Measurements from ENCODE around the gene PTGES2. TPM values are rescaled to one million over a fixed set of nuclear protein-coding genes. Genes with fewer than 3 reads are reported as not detected.
"Not testable (repeated sequence)": the region's sequence is repeated elsewhere in the genome, so short reads cannot be mapped to it uniquely, and the experiment has no call there.

Gene PTGES2
- total and polyA plus RNA-seq, 2 experiments from 2014 or later: 59.7 to 124 TPM

DNA sequence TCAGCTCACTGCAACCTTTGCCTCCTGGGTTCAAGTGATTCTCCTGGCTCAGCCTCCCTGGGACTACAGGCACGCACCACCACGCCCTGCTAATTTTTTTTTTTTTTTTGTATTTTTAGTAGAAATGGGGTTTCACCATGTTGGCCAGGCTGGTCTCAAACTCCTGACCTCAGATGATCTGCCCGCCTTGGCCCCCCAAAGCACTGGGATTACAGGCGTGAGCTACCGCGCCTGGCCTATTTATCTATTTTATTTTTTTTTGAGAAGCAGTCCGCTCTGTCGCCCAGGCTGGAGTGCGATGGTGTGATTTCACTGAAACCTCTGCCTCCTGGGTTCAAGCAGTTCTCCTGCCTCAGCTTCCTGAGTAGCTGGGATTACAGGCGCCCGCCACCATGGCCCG is 56.1 kb downstream of the PTGES2 start:
- H3K27me3 ChIP-seq (ENCODE audit: insufficient read depth); H3K36me3 ChIP-seq (ENCODE audit: insufficient read depth); ATAC-seq; DNase-seq (ENCODE audit: low spot score); H3F3A ChIP-seq (replicated peaks; ENCODE audit: low read depth); H3K9me2 ChIP-seq (ENCODE audit: insufficient read depth); H3K36me3 Mint-ChIP-seq (ENCODE audit: low read depth); H3K4me3 Mint-ChIP-seq; H3K4me3 ChIP-seq; H4K20me1 ChIP-seq (replicated peaks; ENCODE audit: insufficient read depth); H2AFZ ChIP-seq; H3K27me3 Mint-ChIP-seq (ENCODE audit: insufficient read depth, low read depth, poor library complexity); H3K9me3 Mint-ChIP-seq: not testable (repeated sequence)
- H3K4me1 Mint-ChIP-seq: peaks cover 33% of the 10 kb centered on the region
- peak overlapping the region; percentile 85; the same call in 1 of the 2 replicates for H3K27ac Mint-ChIP-seq
- Histone ChIP-seq H3K4me1 (ENCODE audit: insufficient read depth) (peaks cover 25% of the 10 kb centered on the region), H3K4me2 (peak overlapping the region; percentile 73), H3K27ac (ENCODE audit: low read depth) (peak overlapping the region; percentile 74), H3K79me2 (replicated peaks; ENCODE audit: insufficient read depth) (peaks cover 74% of the 10 kb centered on the region)

DNA sequence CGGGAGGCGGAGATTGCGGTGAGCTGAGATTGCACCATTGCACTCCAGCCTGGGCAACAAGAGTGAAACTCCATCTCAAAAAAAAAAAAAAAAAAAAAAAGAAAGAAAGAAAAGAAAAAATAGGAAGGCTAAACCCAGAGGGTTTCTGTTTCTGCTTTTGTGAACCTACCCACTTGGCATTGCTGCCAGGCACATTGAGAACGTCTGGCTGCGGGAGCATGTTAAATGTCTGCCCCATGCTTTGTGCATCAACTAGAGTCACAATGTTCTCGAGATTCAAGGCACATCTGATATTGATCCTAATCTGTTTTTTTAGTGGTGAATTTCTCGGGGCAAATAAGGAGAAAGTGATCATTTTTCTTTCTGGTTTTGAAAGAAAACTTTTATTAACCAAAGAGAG is 56.7 kb downstream of the PTGES2 start:
- peaks cover 74% of the 10 kb centered on the region for H3K79me2 ChIP-seq (replicated peaks; ENCODE audit: insufficient read depth)
- 0 out of 2 replicates have a peak overlapping the region, but pooled peaks have one; percentile 56 for H3K27ac Mint-ChIP-seq
- no peak overlapping the region; the same call in 2 of the 3 replicates for H3K4me3 Mint-ChIP-seq
- H3K9me2 ChIP-seq (ENCODE audit: insufficient read depth): peaks cover 4% of the 10 kb centered on the region; the same call in 1 of the 2 replicates
- no peak overlapping the region; the same call in 1 of the 2 replicates for H3K27ac ChIP-seq (ENCODE audit: low read depth)
- no peak overlapping the region for H2AFZ ChIP-seq
- no peak for TF ChIP-seq EZH2 (IDR thresholded peaks at IDR 0.05; ENCODE audit: low read depth, unreplicated experiment)
- TF ChIP-seq EZH2phosphoT487 (IDR thresholded peaks at IDR 0.05; ENCODE audit: unreplicated experiment): no peak
- no peak for TF ChIP-seq ZNF331 (CRISPR knock-in tag; IDR thresholded peaks at IDR 0.05; ENCODE audit: low read depth)
- no peak for TF ChIP-seq JUNB (IDR thresholded peaks at IDR 0.05; ENCODE audit: unreplicated experiment)
- TF ChIP-seq POLR2AphosphoS5 (IDR thresholded peaks at IDR 0.05; ENCODE audit: low read depth): no peak
- TF ChIP-seq, protein P1, sequence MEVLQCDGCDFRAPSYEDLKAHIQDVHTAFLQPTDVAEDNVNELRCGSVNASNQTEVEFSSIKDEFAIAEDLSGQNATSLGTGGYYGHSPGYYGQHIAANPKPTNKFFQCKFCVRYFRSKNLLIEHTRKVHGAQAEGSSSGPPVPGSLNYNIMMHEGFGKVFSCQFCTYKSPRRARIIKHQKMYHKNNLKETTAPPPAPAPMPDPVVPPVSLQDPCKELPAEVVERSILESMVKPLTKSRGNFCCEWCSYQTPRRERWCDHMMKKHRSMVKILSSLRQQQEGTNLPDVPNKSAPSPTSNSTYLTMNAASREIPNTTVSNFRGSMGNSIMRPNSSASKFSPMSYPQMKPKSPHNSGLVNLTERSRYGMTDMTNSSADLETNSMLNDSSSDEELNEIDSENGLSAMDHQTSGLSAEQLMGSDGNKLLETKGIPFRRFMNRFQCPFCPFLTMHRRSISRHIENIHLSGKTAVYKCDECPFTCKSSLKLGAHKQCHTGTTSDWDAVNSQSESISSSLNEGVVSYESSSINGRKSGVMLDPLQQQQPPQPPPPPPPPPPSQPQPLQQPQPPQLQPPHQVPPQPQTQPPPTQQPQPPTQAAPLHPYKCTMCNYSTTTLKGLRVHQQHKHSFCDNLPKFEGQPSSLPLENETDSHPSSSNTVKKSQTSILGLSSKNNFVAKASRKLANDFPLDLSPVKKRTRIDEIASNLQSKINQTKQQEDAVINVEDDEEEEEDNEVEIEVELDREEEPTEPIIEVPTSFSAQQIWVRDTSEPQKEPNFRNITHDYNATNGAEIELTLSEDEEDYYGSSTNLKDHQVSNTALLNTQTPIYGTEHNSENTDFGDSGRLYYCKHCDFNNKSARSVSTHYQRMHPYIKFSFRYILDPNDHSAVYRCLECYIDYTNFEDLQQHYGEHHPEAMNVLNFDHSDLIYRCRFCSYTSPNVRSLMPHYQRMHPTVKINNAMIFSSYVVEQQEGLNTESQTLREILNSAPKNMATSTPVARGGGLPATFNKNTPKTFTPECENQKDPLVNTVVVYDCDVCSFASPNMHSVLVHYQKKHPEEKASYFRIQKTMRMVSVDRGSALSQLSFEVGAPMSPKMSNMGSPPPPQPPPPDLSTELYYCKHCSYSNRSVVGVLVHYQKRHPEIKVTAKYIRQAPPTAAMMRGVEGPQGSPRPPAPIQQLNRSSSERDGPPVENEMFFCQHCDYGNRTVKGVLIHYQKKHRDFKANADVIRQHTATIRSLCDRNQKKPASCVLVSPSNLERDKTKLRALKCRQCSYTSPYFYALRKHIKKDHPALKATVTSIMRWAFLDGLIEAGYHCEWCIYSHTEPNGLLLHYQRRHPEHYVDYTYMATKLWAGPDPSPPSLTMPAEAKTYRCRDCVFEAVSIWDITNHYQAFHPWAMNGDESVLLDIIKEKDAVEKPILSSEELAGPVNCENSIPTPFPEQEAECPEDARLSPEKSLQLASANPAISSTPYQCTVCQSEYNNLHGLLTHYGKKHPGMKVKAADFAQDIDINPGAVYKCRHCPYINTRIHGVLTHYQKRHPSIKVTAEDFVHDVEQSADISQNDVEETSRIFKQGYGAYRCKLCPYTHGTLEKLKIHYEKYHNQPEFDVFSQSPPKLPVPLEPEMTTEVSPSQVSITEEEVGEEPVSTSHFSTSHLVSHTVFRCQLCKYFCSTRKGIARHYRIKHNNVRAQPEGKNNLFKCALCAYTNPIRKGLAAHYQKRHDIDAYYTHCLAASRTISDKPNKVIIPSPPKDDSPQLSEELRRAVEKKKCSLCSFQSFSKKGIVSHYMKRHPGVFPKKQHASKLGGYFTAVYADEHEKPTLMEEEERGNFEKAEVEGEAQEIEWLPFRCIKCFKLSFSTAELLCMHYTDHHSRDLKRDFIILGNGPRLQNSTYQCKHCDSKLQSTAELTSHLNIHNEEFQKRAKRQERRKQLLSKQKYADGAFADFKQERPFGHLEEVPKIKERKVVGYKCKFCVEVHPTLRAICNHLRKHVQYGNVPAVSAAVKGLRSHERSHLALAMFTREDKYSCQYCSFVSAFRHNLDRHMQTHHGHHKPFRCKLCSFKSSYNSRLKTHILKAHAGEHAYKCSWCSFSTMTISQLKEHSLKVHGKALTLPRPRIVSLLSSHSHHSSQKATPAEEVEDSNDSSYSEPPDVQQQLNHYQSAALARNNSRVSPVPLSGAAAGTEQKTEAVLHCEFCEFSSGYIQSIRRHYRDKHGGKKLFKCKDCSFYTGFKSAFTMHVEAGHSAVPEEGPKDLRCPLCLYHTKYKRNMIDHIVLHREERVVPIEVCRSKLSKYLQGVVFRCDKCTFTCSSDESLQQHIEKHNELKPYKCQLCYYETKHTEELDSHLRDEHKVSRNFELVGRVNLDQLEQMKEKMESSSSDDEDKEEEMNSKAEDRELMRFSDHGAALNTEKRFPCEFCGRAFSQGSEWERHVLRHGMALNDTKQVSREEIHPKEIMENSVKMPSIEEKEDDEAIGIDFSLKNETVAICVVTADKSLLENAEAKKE (CRISPR knock-in tag; IDR thresholded peaks at IDR 0.05): no peak
- TF ChIP-seq, protein P2, sequence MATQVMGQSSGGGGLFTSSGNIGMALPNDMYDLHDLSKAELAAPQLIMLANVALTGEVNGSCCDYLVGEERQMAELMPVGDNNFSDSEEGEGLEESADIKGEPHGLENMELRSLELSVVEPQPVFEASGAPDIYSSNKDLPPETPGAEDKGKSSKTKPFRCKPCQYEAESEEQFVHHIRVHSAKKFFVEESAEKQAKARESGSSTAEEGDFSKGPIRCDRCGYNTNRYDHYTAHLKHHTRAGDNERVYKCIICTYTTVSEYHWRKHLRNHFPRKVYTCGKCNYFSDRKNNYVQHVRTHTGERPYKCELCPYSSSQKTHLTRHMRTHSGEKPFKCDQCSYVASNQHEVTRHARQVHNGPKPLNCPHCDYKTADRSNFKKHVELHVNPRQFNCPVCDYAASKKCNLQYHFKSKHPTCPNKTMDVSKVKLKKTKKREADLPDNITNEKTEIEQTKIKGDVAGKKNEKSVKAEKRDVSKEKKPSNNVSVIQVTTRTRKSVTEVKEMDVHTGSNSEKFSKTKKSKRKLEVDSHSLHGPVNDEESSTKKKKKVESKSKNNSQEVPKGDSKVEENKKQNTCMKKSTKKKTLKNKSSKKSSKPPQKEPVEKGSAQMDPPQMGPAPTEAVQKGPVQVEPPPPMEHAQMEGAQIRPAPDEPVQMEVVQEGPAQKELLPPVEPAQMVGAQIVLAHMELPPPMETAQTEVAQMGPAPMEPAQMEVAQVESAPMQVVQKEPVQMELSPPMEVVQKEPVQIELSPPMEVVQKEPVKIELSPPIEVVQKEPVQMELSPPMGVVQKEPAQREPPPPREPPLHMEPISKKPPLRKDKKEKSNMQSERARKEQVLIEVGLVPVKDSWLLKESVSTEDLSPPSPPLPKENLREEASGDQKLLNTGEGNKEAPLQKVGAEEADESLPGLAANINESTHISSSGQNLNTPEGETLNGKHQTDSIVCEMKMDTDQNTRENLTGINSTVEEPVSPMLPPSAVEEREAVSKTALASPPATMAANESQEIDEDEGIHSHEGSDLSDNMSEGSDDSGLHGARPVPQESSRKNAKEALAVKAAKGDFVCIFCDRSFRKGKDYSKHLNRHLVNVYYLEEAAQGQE (IDR thresholded peaks at IDR 0.05; ENCODE audit: unreplicated experiment): no peak
- no peak for TF ChIP-seq ZNF114 (CRISPR knock-in tag; IDR thresholded peaks at IDR 0.05)
- ATAC-seq (no peak), DNase-seq (ENCODE audit: low spot score) (no peak)
- 0 out of 2 replicates have a peak, but pooled peaks cover 5% of the 10 kb centered on the region for H4K20me1 ChIP-seq (replicated peaks; ENCODE audit: insufficient read depth)
- peaks cover 38% of the 10 kb centered on the region for H3K4me1 Mint-ChIP-seq
- H3K27me3 ChIP-seq (ENCODE audit: insufficient read depth): no peaks in the 10 kb centered on the region
- no peaks in the 10 kb centered on the region for H3K36me3 ChIP-seq (ENCODE audit: insufficient read depth)
- H3K4me2 ChIP-seq: no peak overlapping the region
- no peak overlapping the region for H3K4me3 ChIP-seq
- H3F3A ChIP-seq (replicated peaks; ENCODE audit: low read depth): peaks cover 7% of the 10 kb centered on the region; the same call in 1 of the 2 replicates
- H3K9me3 Mint-ChIP-seq: no peaks in the 10 kb centered on the region
- no peaks in the 10 kb centered on the region; the same call in 2 of the 3 replicates for H3K36me3 Mint-ChIP-seq (ENCODE audit: low read depth)
- H3K27me3 Mint-ChIP-seq (ENCODE audit: insufficient read depth, low read depth, poor library complexity): peaks cover 5% of the 10 kb centered on the region
- peaks cover 25% of the 10 kb centered on the region for H3K4me1 ChIP-seq (ENCODE audit: insufficient read depth)

All from GM23338 (cell line).